Prostate gland (tissue), 2 donors: ENCODE results near the gene PTGES2.

Experiments
- CTCF ChIP-seq, 4 experiments: fragments of 200-600 bp in 2 of 4; fragments of 450-650 bp in 2 of 4; sonication (generic) in 2 of 4; IDR thresholded peaks; 1 replicate in 3 of 4; 2 replicates in 1 of 4; pipeline ENCODE4 v1.5.1; 2016 to 2019; ENCODE audit warnings: antibody characterized with exemption in 4 of 4, mild to moderate bottlenecking in 2 of 4, moderate library complexity in 2 of 4
- POLR2AphosphoS5 ChIP-seq: sonication (generic); formaldehyde crosslinking; IDR thresholded peaks from one replicate; pipeline ENCODE4 v1.6.1; 2017; ENCODE audit warnings: antibody characterized with exemption

- TF ChIP-seq POLR2AphosphoS5 (peak; percentile 82), CTCF (IDR thresholded peaks at IDR 0.05) (no peak)
These were observed 32.5 kb upstream of the PTGES2 start, which contains the start of gene BBLN for GRCh38 chr9:128159784-128160602.
